H1 (cell line): Measurements from ENCODE around the gene ENKUR. TPM values are rescaled to one million over a fixed set of nuclear protein-coding genes. Genes with fewer than 3 reads are reported as not detected.

Experiments
- CTCF ChIA-PET: fragments of 300-600 bp; sonication (Branson Sonifier 250); formaldehyde crosslinking; loops from one replicate; lab custom pipeline; 2021; ENCODE audit not compliant: partially characterized antibody; lab: Charles Lee
- POLR2A ChIA-PET: fragments of 300-600 bp; sonication (Branson Sonifier 250); formaldehyde crosslinking; loops from one replicate; lab custom pipeline; 2021; ENCODE audit warnings: inconsistent platforms; ENCODE audit not compliant: partially characterized antibody; lab: Charles Lee
- DNase-seq, 2 experiments: peaks; one replicate each; pipeline versions ENCODE4 v3.0.0 to v3.0.0-alpha.2; 2010 to 2022; ENCODE audit warnings: low spot score in 2 of 2, low read depth in 1 of 2, mixed read lengths in 1 of 2
- FAIRE-seq: peaks from 2 replicates; lab custom pipeline; 2011; peaks lifted over from hg19 to GRCh38; lab: Jason Lieb, UNC
- H2AFZ ChIP-seq: 2 replicates; pipeline ENCODE4 v1.8.1; 2012; ENCODE audit warnings: low read length, inconsistent platforms
- H2AK5ac ChIP-seq: 2 replicates; pipeline ENCODE4 v1.6.1; 2013; ENCODE audit warnings: low read depth, low read length
- H2BK120ac ChIP-seq: replicated peaks from 2 replicates; pipeline ENCODE3; 2013; ENCODE audit warnings: low read depth, low read length, inconsistent platforms
- H2BK12ac ChIP-seq: 2 replicates; pipeline ENCODE4 v1.6.1; 2013; ENCODE audit warnings: low read depth, low read length
- H2BK15ac ChIP-seq: 2 replicates; pipeline ENCODE4 v1.6.1; 2013; ENCODE audit warnings: low read length
- H2BK20ac ChIP-seq: 2 replicates; pipeline ENCODE4 v1.6.1; 2013; ENCODE audit warnings: low read length
- H2BK5ac ChIP-seq: 2 replicates; pipeline ENCODE4 v1.6.1; 2013; ENCODE audit warnings: low read depth, low read length
- H3K14ac ChIP-seq: 2 replicates; pipeline ENCODE4 v1.6.1; 2013; ENCODE audit warnings: inconsistent platforms; ENCODE audit not compliant: insufficient read length
- H3K18ac ChIP-seq: 2 replicates; pipeline ENCODE4 v1.6.1; 2013; ENCODE audit warnings: low read length; ENCODE audit errors: extremely low read depth
- H3K23ac ChIP-seq: 2 replicates; pipeline ENCODE4 v1.6.1; 2013; ENCODE audit warnings: inconsistent platforms; ENCODE audit not compliant: insufficient read length
- H3K23me2 ChIP-seq: 2 replicates; pipeline ENCODE4 v1.6.1; 2013; ENCODE audit warnings: low read depth, low read length
- H3K27ac ChIP-seq: 2 replicates; pipeline ENCODE4 v1.6.1; 2011; ENCODE audit warnings: low read depth, low read length, inconsistent platforms
- H3K27me3 ChIP-seq, 4 experiments: replicated peaks in 1 of 4; 1 replicate in 1 of 4; 2 replicates in 3 of 4; pipeline versions ENCODE4 v1.6.1 to v1.8.1; 2011 to 2013; ENCODE audit warnings: low read length in 3 of 4, mild to moderate bottlenecking in 3 of 4, inconsistent platforms in 2 of 4, mixed read lengths in 2 of 4, moderate library complexity in 1 of 4; ENCODE audit not compliant: control insufficient read depth in 3 of 4, insufficient read depth in 3 of 4; ENCODE audit errors: extremely low read depth in 1 of 4
- H3K36me3 ChIP-seq, 4 experiments: 2 replicates each; pipeline versions ENCODE4 v1.6.1 to v1.8.1; 2011 to 2013; ENCODE audit warnings: mild to moderate bottlenecking in 4 of 4, low read length in 3 of 4, moderate library complexity in 2 of 4, control low read depth in 1 of 4, inconsistent platforms in 1 of 4; ENCODE audit not compliant: insufficient read depth in 4 of 4, control insufficient read depth in 2 of 4
- H3K4ac ChIP-seq: replicated peaks from 2 replicates; pipeline ENCODE3; 2013; ENCODE audit warnings: low read length, low read depth, mixed read lengths, inconsistent platforms; ENCODE audit not compliant: insufficient read length
- H3K4me1 ChIP-seq, 4 experiments: replicated peaks in 1 of 4; 1 replicate in 1 of 4; 2 replicates in 3 of 4; pipeline versions ENCODE4 v1.6.1 to v1.8.1; 2011 to 2013; ENCODE audit warnings: low read length in 3 of 4, inconsistent platforms in 2 of 4, mixed read lengths in 1 of 4; ENCODE audit not compliant: insufficient read depth in 4 of 4, control insufficient read depth in 3 of 4
- H3K4me2 ChIP-seq, 2 experiments: 2 replicates each; pipeline versions ENCODE4 v1.6.1 to v1.8.1; 2011 to 2013; ENCODE audit warnings: low read depth in 2 of 2, low read length in 2 of 2, control low read depth in 1 of 2, inconsistent platforms in 1 of 2, mild to moderate bottlenecking in 1 of 2; ENCODE audit not compliant: insufficient read depth in 1 of 2
- H3K4me3 ChIP-seq, 4 experiments: fragments of 200-600, 300-600 bp in 1 of 4; sonication (generic), shearing (Covaris generic), sonication (Bioruptor Twin) in 1 of 4; 2 replicates each; pipeline versions ENCODE4 v1.5.1 to v1.8.1; 2011 to 2016; ENCODE audit warnings: low read length in 4 of 4, low read depth in 3 of 4, control low read depth in 2 of 4, inconsistent platforms in 2 of 4, mild to moderate bottlenecking in 2 of 4, mixed read lengths in 1 of 4, moderate library complexity in 1 of 4; ENCODE audit not compliant: insufficient read depth in 2 of 4; ENCODE audit errors: extremely low read depth in 1 of 4
- H3K56ac ChIP-seq: replicated peaks from 2 replicates; pipeline ENCODE3; 2013; ENCODE audit warnings: low read depth, mild to moderate bottlenecking, mixed read lengths, low read length, inconsistent platforms; ENCODE audit not compliant: insufficient read length
- H3K79me1 ChIP-seq: 2 replicates; pipeline ENCODE4 v1.6.1; 2013; ENCODE audit warnings: low read depth, low read length, control low read depth
- H3K79me2 ChIP-seq, 2 experiments: 2 replicates each; pipeline versions ENCODE4 v1.6.1 to v1.8.1; 2012 to 2013; ENCODE audit warnings: low read length in 2 of 2, mild to moderate bottlenecking in 2 of 2, inconsistent platforms in 1 of 2; ENCODE audit not compliant: insufficient read depth in 2 of 2, control insufficient read depth in 1 of 2
- H3K9ac ChIP-seq, 4 experiments: replicated peaks in 1 of 4; 1 replicate in 1 of 4; 2 replicates in 3 of 4; pipeline versions ENCODE4 v1.6.1 to v1.8.1; 2011 to 2013; ENCODE audit warnings: low read depth in 3 of 4, low read length in 3 of 4, control low read depth in 2 of 4, mild to moderate bottlenecking in 2 of 4, moderate library complexity in 2 of 4, inconsistent platforms in 1 of 4; ENCODE audit errors: extremely low read depth in 1 of 4
- H3K9me3 ChIP-seq, 2 experiments: 2 replicates each; pipeline versions ENCODE4 v1.6.1 to v1.8.1; 2012 to 2013; ENCODE audit warnings: mild to moderate bottlenecking in 2 of 2, moderate library complexity in 2 of 2, control low read depth in 1 of 2, inconsistent platforms in 1 of 2, low read depth in 1 of 2, low read length in 1 of 2, mixed read lengths in 1 of 2; ENCODE audit not compliant: insufficient read depth in 2 of 2
- H4K20me1 ChIP-seq, 2 experiments: replicated peaks in 1 of 2; 2 replicates each; pipeline versions ENCODE3 to v1.8.1; 2011 to 2013; ENCODE audit warnings: inconsistent platforms in 2 of 2, low read length in 2 of 2, mild to moderate bottlenecking in 1 of 2; ENCODE audit not compliant: insufficient read depth in 2 of 2, control insufficient read depth in 1 of 2
- H4K5ac ChIP-seq: 2 replicates; pipeline ENCODE4 v1.6.1; 2013; ENCODE audit warnings: low read length, low read depth, mixed read lengths, inconsistent platforms; ENCODE audit not compliant: insufficient read length
- H4K8ac ChIP-seq: 2 replicates; pipeline ENCODE4 v1.8.0; 2013; ENCODE audit warnings: mild to moderate bottlenecking, moderate library complexity, low read length, inconsistent platforms; ENCODE audit not compliant: insufficient read depth; ENCODE audit errors: extremely low read depth
- H4K91ac ChIP-seq: replicated peaks from 2 replicates; pipeline ENCODE3; 2013; ENCODE audit warnings: low read length, mixed read lengths, inconsistent platforms; ENCODE audit not compliant: insufficient read length
- BRCA1 ChIP-seq: IDR thresholded peaks from 2 replicates; pipeline ENCODE4 v1.6.1; 2012; ENCODE audit warnings: low read depth, low read length, improper control_type of control experiment
- CHD2 ChIP-seq: IDR thresholded peaks from 2 replicates; pipeline ENCODE4 v1.6.1; 2012; ENCODE audit warnings: low read length, improper control_type of control experiment
- EGR1 ChIP-seq: IDR thresholded peaks from 2 replicates; pipeline ENCODE4 v1.6.1; 2011; ENCODE audit warnings: low read depth, low read length, borderline replicate concordance
- GABPA ChIP-seq: IDR thresholded peaks from 2 replicates; pipeline ENCODE4 v1.6.1; 2011; ENCODE audit warnings: mild to moderate bottlenecking, low read length, moderate library complexity, borderline replicate concordance; ENCODE audit not compliant: insufficient read depth
- JUND ChIP-seq: IDR thresholded peaks from 2 replicates; pipeline ENCODE4 v1.6.1; 2011; ENCODE audit warnings: mild to moderate bottlenecking, improper control_type of control experiment, low read length
- NRF1 ChIP-seq: IDR thresholded peaks from 2 replicates; pipeline ENCODE4 v1.6.1; 2011; ENCODE audit warnings: mild to moderate bottlenecking, low read depth, low read length, improper control_type of control experiment
- SAP30 ChIP-seq: fragments of 300-600 bp; sonication (generic); IDR thresholded peaks from 2 replicates; pipeline ENCODE4 v1.7.1; 2012; ENCODE audit warnings: low read length, moderate library complexity, mild to moderate bottlenecking, inconsistent platforms; ENCODE audit not compliant: insufficient read depth, insufficient replicate concordance
- WGBS, 2 experiments: shearing (Covaris generic) in 1 of 2; methylation state at CpG; one replicate each; pipeline versions ENCODE4 v1.1.6 to v1.1.7; 2013 to 2015; ENCODE audit warnings: low lambda C conversion rate in 2 of 2, mixed read lengths in 2 of 2, inconsistent platforms in 1 of 2, low coverage in 1 of 2, missing lambda C conversion rate in 1 of 2; ENCODE audit not compliant: insufficient replicate concordance in 2 of 2, insufficient coverage in 1 of 2, insufficient read length in 1 of 2; ENCODE audit errors: extremely low coverage in 1 of 2, missing lambda C conversion rate in 1 of 2; 5-methylcytosine and 5-hydroxymethylcytosine counted together
- polyA plus RNA-seq, 7 experiments: library from polyadenylated mRNA; depleted of rRNA in 3 of 7; stranded (reverse) in 5 of 7; unstranded in 2 of 7; fragments of >200 nt in 5 of 7; fragments of 200-250 nt in 2 of 7; gene quantifications; 1 replicate in 5 of 7; 2 replicates in 1 of 7; 4 replicates in 1 of 7; pipeline versions ENCODE4 v1.2.1 to v1.2.3, GENCODE V29; 2011 to 2013; ENCODE audit warnings: missing spikeins in 2 of 7, mixed read lengths in 2 of 7
- total RNA-seq: library from RNA; stranded (reverse); fragmentation: NEBNext Ultra II Directional; extraction: Animal tissue kit (Norgen Biotek cat#: 25700); gene quantifications from 2 replicates; pipeline ENCODE4 v1.2.1, GENCODE V29; 2021

ENKUR gene
- total and polyA plus RNA-seq, 2 of the 8 experiments (the other 6 are each of a cell fraction or from before 2014, with no cell fraction given) = not detected

- no peaks in the 10 kb centered on the region for H3K79me2 ChIP-seq
- no peaks in the 10 kb centered on the region for H3K79me1 ChIP-seq
- H3K4me2 ChIP-seq = no peak overlapping the region
- H4K91ac ChIP-seq = no peak overlapping the region
- POLR2A ChIA-PET = interaction anchor here (0.8 to 1.3 kb wide), 2 partner anchors 14 to 15 kb away, joined by 3 to 4 read pairs; no protein-coding TSS in a partner anchor
- no peak overlapping the region for H3K4me3 ChIP-seq
- DNase-seq (no peak), FAIRE-seq (no peak)
- CTCF ChIA-PET = no interaction called here
- peaks cover 0 to 4% of the 10 kb centered on the region in 2 experiments for H4K20me1 ChIP-seq
- H2AFZ ChIP-seq = no peak overlapping the region
- peak overlapping the region in 1 of 4 experiments; percentile 21; a peak in 1 of 7 replicates for H3K9ac ChIP-seq
- no peak overlapping the region for H3K18ac ChIP-seq
- 82% methylated on average over 5 of the region's 5 CpGs; no CpG with 5 or more reads in 1 of the 2 experiments for WGBS, 2 experiments
- H2BK15ac ChIP-seq = no peak overlapping the region
- H3K23me2 ChIP-seq = peaks cover 4% of the 10 kb centered on the region; the same call in 1 of the 2 replicates
- no peak overlapping the region for H2BK120ac ChIP-seq
- H2AK5ac ChIP-seq = no peak overlapping the region
- H3K9me3 ChIP-seq = no peaks in the 10 kb centered on the region
- H4K8ac ChIP-seq = no peak overlapping the region
- H3K4me1 ChIP-seq = no peaks in the 10 kb centered on the region
- H3K23ac ChIP-seq = no peak overlapping the region
- H3K27me3 ChIP-seq = no peaks in the 10 kb centered on the region
- H4K5ac ChIP-seq = no peak overlapping the region
- no peak overlapping the region for H2BK12ac ChIP-seq
- no peak overlapping the region for H3K56ac ChIP-seq
- no peak overlapping the region for H3K14ac ChIP-seq
- no peak overlapping the region for H2BK5ac ChIP-seq
- H3K27ac ChIP-seq = no peak overlapping the region
- no peak overlapping the region for H3K4ac ChIP-seq
- H3K36me3 ChIP-seq = no peaks in the 10 kb centered on the region
- H2BK20ac ChIP-seq = no peak overlapping the region
- TF ChIP-seq CHD2 (no peak), BRCA1 (no peak), GABPA (no peak), EGR1 (no peak), NRF1 (no peak), SAP30 (no peak), JUND (no peak)
Observed at GRCh38 chr10:24966962-24967481, 48.9 kb downstream of the ENKUR start.
